Measurements from ENCODE around the gene RBM12.
A peak's percentile ranks its signal among the peaks of the same experiment; 100 is the strongest.
"Not testable (repeated sequence)": the region's sequence is repeated elsewhere in the genome, so short reads cannot be mapped to it uniquely, and the experiment has no call there.

RBM12 gene

GRCh38 chr20:35698298-35699126 is 33.8 kb upstream of the RBM12 start:
- no peak for DNase-seq

DNA sequence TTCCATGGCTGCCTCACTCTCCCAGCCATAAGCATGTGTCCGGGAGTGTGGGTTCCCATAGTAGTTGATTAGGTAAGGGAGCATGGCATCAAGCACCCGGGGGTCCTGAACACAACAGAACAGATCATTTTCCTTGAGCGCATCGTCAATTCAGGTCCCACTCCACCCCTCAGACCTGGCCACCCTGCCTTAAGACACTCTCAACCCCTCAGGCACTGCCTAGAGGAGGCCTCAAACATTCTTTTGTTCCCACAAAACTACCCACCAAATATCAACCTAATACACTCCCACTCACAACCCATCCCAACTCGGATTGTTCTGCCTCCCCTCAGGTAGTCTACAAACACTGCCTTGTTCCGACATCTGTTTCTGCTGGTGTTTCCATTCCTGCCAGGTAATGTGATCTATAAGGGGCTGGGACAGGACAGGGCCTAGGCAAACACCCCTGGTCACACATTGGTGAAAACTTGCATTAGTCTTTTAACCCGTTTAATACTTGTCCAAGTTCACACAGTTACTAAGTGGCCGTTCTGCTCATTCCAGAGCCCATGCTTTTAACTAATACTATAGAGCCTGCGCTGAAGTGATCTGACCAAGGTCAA is 33.1 kb upstream of the RBM12 start:
- DNase-seq, result no peak

DNA sequence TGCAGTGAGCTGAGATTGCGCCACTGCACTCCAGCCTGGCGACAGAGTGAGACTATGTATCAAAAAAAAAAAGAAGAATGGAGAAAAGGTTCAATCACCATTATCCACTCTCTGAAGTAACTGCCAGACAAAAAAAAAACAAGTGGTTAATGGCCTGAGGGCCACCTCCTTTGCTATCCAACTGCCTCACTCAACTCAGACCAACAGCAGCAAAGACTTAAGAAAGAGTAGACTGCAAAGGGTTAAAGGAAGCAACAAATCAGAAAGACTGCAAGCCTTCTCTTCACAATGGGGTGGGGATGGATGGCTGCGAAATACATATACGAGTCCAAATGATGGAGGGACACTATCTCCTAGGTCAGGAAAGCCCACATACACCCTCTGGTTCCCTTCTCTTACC is 31.3 kb upstream of the RBM12 start:
- DNase-seq, result no peak

DNA sequence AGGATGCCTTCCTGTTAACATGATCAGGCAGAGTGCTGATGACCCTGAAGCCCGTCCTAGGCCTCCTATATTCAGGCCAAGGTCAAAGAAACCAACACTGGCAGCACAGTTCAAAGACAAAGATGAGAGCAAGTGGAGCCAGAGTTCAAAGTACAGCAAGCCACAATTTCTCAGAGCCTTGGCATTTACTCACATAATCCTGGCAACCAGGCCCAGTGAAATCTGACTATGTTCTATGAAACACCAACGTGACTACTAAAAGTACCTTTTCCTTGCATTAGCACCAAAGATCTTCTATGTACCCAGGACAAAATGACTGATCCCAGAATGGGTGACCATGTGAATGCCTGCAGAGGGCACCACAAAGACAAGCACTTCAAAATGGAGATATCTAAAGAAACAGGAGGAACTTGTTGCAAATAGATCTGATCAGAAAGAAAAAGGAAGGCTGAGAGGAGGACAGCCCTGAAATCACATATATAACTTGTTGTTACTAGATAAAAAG is 30.6 kb upstream of the RBM12 start:
- DNase-seq, result no peak

DNA sequence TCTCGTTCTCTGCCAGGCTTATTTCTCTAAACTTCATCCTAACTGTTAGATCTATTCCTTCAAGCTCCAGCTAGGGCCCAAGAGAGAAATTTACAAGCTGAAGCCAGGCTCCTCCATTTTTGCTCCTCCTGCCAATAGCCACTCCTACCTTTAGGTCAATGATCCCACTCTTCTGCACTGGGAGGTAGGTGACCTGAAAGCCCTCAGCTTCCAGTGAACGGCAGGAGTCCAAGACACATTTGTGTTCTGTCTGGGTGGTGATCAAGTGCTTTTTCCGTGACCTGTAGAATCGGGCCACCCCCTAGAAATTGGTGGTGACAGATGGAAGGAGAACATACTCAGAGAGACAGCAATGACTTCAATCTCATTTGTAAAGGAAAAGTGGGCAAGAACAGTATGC is 25.6 kb upstream of the RBM12 start:
- DNase-seq, result no peak

DNA sequence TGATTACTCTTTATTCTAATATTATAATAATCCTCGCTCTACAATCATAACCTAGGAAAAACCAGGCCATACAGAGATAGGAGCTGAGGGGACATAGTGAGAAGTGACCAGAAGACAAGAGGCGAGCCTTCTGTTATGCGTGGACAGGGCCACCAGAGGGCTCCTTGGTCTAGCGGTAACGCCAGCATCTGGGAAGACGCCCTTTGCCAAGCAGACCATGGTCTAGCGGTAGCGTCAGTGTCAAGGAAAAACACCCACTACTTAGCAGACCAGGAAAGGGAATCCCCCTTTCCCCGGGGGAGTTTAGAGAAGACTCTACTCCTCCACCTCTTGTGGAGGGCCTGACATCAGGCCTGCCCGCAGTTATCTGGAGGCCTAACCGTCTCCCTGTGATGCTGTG is 22.2 kb upstream of the RBM12 start:
- not testable (repeated sequence) for DNase-seq

DNA sequence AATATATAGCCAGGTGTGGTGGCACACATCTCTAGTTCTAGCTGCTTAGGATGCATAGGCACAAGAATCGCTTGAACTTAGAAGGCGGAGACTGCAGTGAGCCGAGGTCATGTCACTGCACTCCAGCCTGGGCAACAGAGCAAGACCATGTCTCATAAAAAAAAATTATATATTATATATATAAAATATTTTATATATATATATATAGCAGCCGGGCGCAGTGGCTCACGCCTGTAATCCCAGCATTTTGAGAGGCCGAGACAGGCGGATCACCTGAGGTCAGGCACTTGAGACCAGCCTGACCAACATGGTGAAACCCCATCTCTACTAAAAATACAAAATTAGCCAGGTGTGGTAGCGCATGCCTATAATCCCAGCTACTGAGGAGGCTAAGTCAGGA is 20.7 kb upstream of the RBM12 start:
- not testable (repeated sequence) for DNase-seq

- no peak for DNase-seq
Measured at GRCh38 chr20:35681960-35682359, 17.3 kb upstream of the RBM12 start.

GRCh38 chr20:35680452-35681183 is 15.9 kb upstream of the RBM12 start:
- no peak for DNase-seq

- DNase-seq, result no peak
Measured at GRCh38 chr20:35674921-35675320, 10.2 kb upstream of the RBM12 start.

DNA sequence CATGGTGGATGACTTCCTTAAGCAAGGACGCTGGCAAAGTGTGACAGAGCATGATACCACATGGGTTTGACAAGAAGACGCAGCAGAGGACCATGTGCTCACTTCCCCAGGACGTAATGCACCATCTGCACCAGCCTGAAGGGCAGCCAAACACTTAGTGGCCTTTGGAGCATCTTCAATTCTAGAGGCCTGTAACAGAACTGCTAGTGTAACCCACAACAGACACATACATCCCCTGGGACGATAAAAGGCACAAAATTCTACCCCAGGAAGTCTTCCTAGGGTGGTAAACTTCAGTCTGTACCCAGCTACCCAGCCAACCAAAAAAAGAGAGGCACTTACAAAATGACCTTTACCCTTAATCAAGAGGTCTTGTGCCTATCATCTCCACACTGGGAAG is 9.2 kb upstream of the RBM12 start:
- no peak for DNase-seq

DNA sequence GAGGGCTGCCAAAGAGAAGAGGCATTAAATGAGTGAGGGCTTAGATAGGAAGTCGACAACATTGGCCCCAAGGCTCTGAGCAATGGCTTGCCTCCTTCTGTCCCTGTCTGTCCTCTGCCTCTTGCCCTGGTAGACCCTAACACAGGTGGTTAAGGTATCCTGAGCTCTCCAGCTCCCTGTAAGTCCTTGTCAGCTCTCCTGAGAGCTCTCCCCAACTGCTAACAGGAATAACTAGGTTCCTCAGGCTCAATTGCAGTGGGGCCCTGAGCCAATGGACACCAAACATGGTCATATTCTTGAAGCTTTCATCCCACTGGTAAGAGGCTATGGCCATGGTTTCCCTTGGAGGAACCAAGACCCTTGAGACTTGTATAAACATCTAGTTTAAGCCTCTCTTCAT is 5.0 kb upstream of the RBM12 start:
- no peak for DNase-seq

DNA sequence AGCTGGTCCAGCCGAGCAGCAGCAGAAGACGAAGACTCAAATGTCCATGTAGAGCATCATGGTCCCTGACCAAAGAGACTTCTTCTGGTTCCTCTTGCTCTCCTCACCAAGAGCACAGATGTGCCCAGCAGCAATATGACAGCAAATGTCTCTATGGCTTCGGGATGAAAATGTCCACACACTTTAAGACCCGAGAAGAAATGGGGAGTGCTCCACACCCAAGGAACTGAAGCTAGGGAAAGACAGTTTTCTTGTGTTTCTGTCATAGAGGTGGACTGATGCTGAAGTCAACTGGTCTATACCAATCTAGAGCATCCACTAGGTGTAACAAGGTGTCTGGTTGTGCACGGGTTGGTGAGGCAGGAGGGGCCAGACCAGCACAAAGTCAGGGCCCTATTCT is 4.5 kb upstream of the RBM12 start:
- DNase-seq, result no peak

DNA sequence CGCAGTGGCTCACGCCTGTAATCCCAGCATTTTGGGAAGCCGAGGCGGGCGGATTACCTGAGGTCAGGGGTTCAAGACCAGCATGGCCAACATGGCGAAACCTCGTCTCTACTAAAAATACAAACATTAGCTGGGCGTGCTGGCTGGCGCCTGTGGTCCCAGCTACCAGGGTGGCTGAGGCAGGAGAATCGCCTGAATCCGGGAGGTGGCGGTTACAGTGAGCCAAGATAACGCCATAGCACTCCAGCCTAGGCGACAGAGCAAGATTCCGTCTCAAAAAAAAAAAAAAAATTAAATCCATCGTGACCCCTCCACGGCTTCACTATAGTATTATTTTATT is 1.2 kb upstream of the RBM12 start:
- DNase-seq, result no peak

GRCh38 chr20:35663516-35664465 is 909 bp downstream of the RBM12 start:
- DNase-seq, result peak; percentile 8

DNA sequence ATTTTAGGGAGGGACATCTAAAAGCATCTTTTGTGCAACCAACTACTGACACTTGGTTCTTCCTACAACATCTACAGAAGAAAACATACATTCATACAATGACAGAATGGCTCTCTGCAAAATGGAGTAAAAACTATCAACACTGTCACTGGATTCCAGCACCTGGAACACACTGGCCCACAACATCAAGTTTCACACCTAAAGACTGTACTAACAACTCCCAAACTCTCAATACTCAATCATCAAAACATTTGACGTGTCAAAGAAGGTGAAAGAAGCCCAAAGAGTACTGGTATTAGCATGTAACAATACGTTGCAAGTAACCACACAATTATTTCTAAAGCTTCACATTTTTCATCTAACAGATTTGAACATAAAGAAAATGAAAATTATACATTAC is 2.1 kb downstream of the RBM12 start:
- no peak for DNase-seq

- DNase-seq, result no peak
Measured at GRCh38 chr20:35661908-35662307, 2.8 kb downstream of the RBM12 start.

GRCh38 chr20:35661053-35661452 is 3.6 kb downstream of the RBM12 start:
- DNase-seq, result no peak

- DNase-seq, result no peak
Measured at GRCh38 chr20:35660122-35660937, 4.4 kb downstream of the RBM12 start.

GRCh38 chr20:35657271-35657670 is 7.4 kb downstream of the RBM12 start:
- no peak for DNase-seq

- no peak for DNase-seq
Measured at GRCh38 chr20:35654415-35654814, 10.3 kb downstream of the RBM12 start.

GRCh38 chr20:35653893-35654292 is 10.8 kb downstream of the RBM12 start:
- no peak for DNase-seq

Data from amniotic stem cell (primary cell).